Stimulated activated CD4-positive, alpha-beta T cell treated with anti-CD3 and anti-CD28 coated beads, Interleukin-2, amount 100 ng/mL, for 4 hours (primary cell): ENCODE measurements around the gene TXNDC12.
A peak's percentile ranks its signal among the peaks of the same experiment; 100 is the strongest.
"Not testable (repeated sequence)": the region's sequence is repeated elsewhere in the genome, so short reads cannot be mapped to it uniquely, and the experiment has no call there.

Source experiments
- DNase-seq: peaks from one replicate; pipeline ENCODE4 v3.0.0-alpha.2; 2020; ENCODE audit warnings: low read depth

TXNDC12 gene

GRCh38 chr1:52055066-52055865 is at the start of gene TXNDC12:
TXNDC12 (minus strand) TSS chr1:52055191; CDS start chr1:52055096, 95 bp downstream.
- peak; percentile 40 for DNase-seq

GRCh38 chr1:52102336-52103013 is 47.5 kb upstream of the TXNDC12 start:
- DNase-seq: no peak

GRCh38 chr1:52098139-52098871 is 43.3 kb upstream of the TXNDC12 start:
- DNase-seq: no peak

GRCh38 chr1:52096216-52096615 is 41.2 kb upstream of the TXNDC12 start:
- DNase-seq: no peak

GRCh38 chr1:52094300-52094699 is 39.3 kb upstream of the TXNDC12 start:
- DNase-seq: not testable (repeated sequence)

- DNase-seq: not testable (repeated sequence)
These were observed 32.9 kb upstream of the TXNDC12 start for GRCh38 chr1:52087892-52088291.

GRCh38 chr1:52080014-52080415 is 25.0 kb upstream of the TXNDC12 start:
- DNase-seq: no peak

- DNase-seq: not testable (repeated sequence)
These were observed 22.3 kb upstream of the TXNDC12 start for GRCh38 chr1:52077277-52077676.

- no peak for DNase-seq
These were observed 17.3 kb upstream of the TXNDC12 start for GRCh38 chr1:52072291-52072690.

- DNase-seq: no peak
These were observed 15.7 kb upstream of the TXNDC12 start for GRCh38 chr1:52070704-52071103.

GRCh38 chr1:52063192-52063591 is 8.2 kb upstream of the TXNDC12 start:
- DNase-seq: no peak

- DNase-seq: no peak
These were observed 5.8 kb upstream of the TXNDC12 start for GRCh38 chr1:52060822-52061221.

- DNase-seq: no peak
These were observed 4.9 kb upstream of the TXNDC12 start for GRCh38 chr1:52059888-52060287.

- no peak for DNase-seq
These were observed 4.3 kb upstream of the TXNDC12 start for GRCh38 chr1:52059321-52059720.

GRCh38 chr1:52057876-52058415 is 3.0 kb upstream of the TXNDC12 start:
- DNase-seq: no peak

- DNase-seq: no peak
These were observed 2.3 kb upstream of the TXNDC12 start for GRCh38 chr1:52057255-52057654.

GRCh38 chr1:52056937-52057231 is 1.9 kb upstream of the TXNDC12 start:
- no peak for DNase-seq

- peak; percentile 88 for DNase-seq
These were observed 1.4 kb upstream of the TXNDC12 start, which contains the start of gene BTF3L4 for GRCh38 chr1:52056163-52056936. BTF3L4 (plus strand) TSS chr1:52056295; CDS start chr1:52059848, 3,553 bp downstream.

- DNase-seq: no peak
These were observed 823 bp upstream of the TXNDC12 start for GRCh38 chr1:52055866-52056162.

GRCh38 chr1:52054496-52055065 is 410 bp downstream of the TXNDC12 start:
- DNase-seq: no peak

GRCh38 chr1:52053862-52054261 is 1.1 kb downstream of the TXNDC12 start:
- no peak for DNase-seq

GRCh38 chr1:52049337-52049736 is 5.7 kb downstream of the TXNDC12 start:
- DNase-seq: not testable (repeated sequence)
